Measurements from ENCODE around the gene FAM76B. TPM values are rescaled to one million over a fixed set of nuclear protein-coding genes. Genes with fewer than 3 reads are reported as not detected.

FAM76B gene
- total RNA-seq, 4 donors from 2014 or later = 17.2 to 56.2 (median 24.0) TPM

DNA sequence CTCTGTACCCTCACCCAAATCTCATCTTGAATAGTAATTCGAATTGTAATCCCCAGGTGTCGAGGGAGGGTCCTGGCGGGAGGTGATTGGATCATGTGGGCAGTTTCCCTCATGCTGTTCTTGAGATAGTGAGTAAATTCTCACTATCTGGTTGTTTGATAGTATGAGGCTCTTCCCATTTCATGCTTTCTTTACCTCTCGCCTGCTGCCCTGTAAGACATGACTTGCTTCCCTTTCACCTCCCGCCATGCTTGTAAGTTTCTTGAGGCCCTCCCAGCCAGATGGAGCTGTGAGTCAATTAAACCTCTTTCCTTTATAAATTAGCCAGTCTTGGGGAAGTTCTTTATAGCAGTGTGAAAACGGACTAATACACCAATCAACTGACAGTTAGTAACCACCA is 60.1 kb downstream of the FAM76B start:
- no peaks in the 10 kb centered on the region for H3K4me1 ChIP-seq
- TF ChIP-seq EP300 (IDR thresholded peaks at IDR 0.05) (no peak), POLR2A (IDR thresholded peaks at IDR 0.05) (no peak), CTCF (IDR thresholded peaks at IDR 0.05) (no peak), POLR2AphosphoS5 (IDR thresholded peaks at IDR 0.05) (no peak)
- WGBS = 94% methylated on average over 6 of the region's 6 CpGs

DNA sequence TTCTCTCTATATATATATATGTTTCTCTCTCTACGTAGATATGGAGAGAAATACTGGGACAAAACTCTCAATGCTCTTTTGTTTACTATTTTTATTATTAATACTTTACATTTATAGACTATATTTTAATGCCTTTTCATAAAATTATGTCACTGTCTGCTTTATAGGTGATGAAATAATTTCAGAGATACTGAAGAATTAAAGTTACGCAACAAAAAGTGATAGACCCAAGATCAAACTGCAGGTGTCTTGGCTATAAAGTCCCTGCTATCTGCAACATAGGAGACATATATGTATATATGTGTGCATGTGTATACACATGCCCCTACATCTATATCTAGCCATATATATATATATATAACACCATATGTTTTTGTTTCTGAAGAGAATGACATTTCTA is 60.8 kb downstream of the FAM76B start:
- TF ChIP-seq POLR2A (IDR thresholded peaks at IDR 0.05) (no peak), EP300 (IDR thresholded peaks at IDR 0.05) (no peak), POLR2AphosphoS5 (IDR thresholded peaks at IDR 0.05) (no peak), CTCF (IDR thresholded peaks at IDR 0.05) (no peak)
- Histone ChIP-seq H3K4me1 (no peaks in the 10 kb centered on the region), H3K4me3 (no peak overlapping the region), H3K27me3 (no peaks in the 10 kb centered on the region), H3K9me3 (no peaks in the 10 kb centered on the region), H3K27ac (no peak overlapping the region), H3K36me3 (no peaks in the 10 kb centered on the region)
- DNase-seq (ENCODE audit: low spot score in 2 of 2) = no peak
- WGBS = 98% methylated on average over 2 of the region's 2 CpGs

More for the DNA sequence above, 60.1 kb downstream of the FAM76B start:
- no peak for DNase-seq (ENCODE audit: low spot score in 2 of 2)
- H3K9me3 ChIP-seq = no peaks in the 10 kb centered on the region
- H3K36me3 ChIP-seq = no peaks in the 10 kb centered on the region
- H3K27me3 ChIP-seq = no peaks in the 10 kb centered on the region
- no peak overlapping the region for H3K4me3 ChIP-seq
- no peak overlapping the region for H3K27ac ChIP-seq

DNA sequence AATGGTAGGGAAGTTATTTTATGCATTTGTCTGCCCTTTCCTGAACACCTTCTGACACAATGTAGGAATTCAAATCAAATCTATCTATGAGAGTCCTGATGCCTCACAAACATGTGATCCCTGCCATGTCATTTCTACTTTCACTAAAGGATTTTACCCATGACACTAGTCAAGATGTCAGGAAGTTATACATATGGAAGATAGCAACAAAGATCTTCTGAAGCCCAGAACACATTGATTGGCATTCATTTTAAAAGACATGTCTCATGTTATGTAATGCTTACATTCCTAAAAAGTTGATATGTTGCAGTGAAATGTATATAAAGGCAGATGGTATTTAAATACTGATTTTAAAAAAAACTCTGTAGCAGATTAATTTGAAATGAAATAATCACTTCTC is 61.5 kb downstream of the FAM76B start:
- Histone ChIP-seq H3K4me3 (no peak overlapping the region), H3K27ac (no peak overlapping the region), H3K36me3 (no peaks in the 10 kb centered on the region), H3K27me3 (no peaks in the 10 kb centered on the region), H3K4me1 (no peaks in the 10 kb centered on the region), H3K9me3 (no peaks in the 10 kb centered on the region)
- no peak for DNase-seq (ENCODE audit: low spot score in 2 of 2)
- TF ChIP-seq POLR2AphosphoS5 (IDR thresholded peaks at IDR 0.05) = no peak
- TF ChIP-seq EP300 (IDR thresholded peaks at IDR 0.05) = no peak
- TF ChIP-seq CTCF (IDR thresholded peaks at IDR 0.05) = no peak
- no peak for TF ChIP-seq POLR2A (IDR thresholded peaks at IDR 0.05)

- no peak overlapping the region for H3K27ac ChIP-seq
- no peaks in the 10 kb centered on the region for H3K27me3 ChIP-seq
Observed at GRCh38 chr11:95727620-95728019, 62.0 kb downstream of the FAM76B start.

GRCh38 chr11:95727111-95727510 is 62.5 kb downstream of the FAM76B start:
- WGBS = 94% methylated on average over 2 of the region's 2 CpGs
- no peaks in the 10 kb centered on the region for H3K27me3 ChIP-seq
- no peaks in the 10 kb centered on the region for H3K36me3 ChIP-seq
- TF ChIP-seq CTCF (IDR thresholded peaks at IDR 0.05) (no peak), EP300 (IDR thresholded peaks at IDR 0.05) (no peak), POLR2AphosphoS5 (IDR thresholded peaks at IDR 0.05) (no peak), POLR2A (IDR thresholded peaks at IDR 0.05) (no peak)
- H3K4me1 ChIP-seq = no peaks in the 10 kb centered on the region
- no peak for DNase-seq (ENCODE audit: low spot score in 2 of 2)
- H3K4me3 ChIP-seq = no peak overlapping the region
- H3K27ac ChIP-seq = no peak overlapping the region
- no peaks in the 10 kb centered on the region for H3K9me3 ChIP-seq

More at GRCh38 chr11:95727620-95728019, 62.0 kb downstream of the FAM76B start:
- H3K4me3 ChIP-seq = no peak overlapping the region
- H3K4me1 ChIP-seq = no peaks in the 10 kb centered on the region
- TF ChIP-seq POLR2AphosphoS5 (IDR thresholded peaks at IDR 0.05) (no peak), CTCF (IDR thresholded peaks at IDR 0.05) (no peak)
- no peaks in the 10 kb centered on the region for H3K36me3 ChIP-seq
- 63% methylated on average over 6 of the region's 6 CpGs for WGBS
- no peaks in the 10 kb centered on the region for H3K9me3 ChIP-seq
- no peak for DNase-seq (ENCODE audit: low spot score in 2 of 2)

All from suprapubic skin (tissue), 4 donors.